GM18861 (cell line): ENCODE measurements around the gene HOXD12.

ENCODE experiments used
- ATAC-seq: cut with Tn5 transposase; IDR thresholded peaks from one replicate; pipeline ENCODE4 v1.9.1; 2021; ENCODE audit not compliant: unreplicated experiment

Gene HOXD12

GRCh38 chr2:176130957-176131847, 31.6 kb downstream of the HOXD12 start:
- no peak for ATAC-seq

DNA sequence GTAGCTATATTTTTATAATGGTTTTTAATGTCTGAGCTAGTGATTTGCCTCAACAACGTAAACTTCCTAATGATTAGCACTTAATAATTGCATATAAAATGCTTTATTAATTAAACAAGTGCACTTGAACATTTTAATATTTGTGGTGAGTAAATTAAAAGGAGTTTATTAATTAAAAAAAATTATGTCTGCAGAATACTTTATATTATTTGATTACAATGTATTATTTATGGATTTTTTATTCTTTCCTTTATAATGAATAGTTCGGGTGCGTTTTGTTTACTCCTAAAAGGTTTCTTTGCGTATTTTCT, 32.2 kb downstream of the HOXD12 start:
- no peak for ATAC-seq

DNA sequence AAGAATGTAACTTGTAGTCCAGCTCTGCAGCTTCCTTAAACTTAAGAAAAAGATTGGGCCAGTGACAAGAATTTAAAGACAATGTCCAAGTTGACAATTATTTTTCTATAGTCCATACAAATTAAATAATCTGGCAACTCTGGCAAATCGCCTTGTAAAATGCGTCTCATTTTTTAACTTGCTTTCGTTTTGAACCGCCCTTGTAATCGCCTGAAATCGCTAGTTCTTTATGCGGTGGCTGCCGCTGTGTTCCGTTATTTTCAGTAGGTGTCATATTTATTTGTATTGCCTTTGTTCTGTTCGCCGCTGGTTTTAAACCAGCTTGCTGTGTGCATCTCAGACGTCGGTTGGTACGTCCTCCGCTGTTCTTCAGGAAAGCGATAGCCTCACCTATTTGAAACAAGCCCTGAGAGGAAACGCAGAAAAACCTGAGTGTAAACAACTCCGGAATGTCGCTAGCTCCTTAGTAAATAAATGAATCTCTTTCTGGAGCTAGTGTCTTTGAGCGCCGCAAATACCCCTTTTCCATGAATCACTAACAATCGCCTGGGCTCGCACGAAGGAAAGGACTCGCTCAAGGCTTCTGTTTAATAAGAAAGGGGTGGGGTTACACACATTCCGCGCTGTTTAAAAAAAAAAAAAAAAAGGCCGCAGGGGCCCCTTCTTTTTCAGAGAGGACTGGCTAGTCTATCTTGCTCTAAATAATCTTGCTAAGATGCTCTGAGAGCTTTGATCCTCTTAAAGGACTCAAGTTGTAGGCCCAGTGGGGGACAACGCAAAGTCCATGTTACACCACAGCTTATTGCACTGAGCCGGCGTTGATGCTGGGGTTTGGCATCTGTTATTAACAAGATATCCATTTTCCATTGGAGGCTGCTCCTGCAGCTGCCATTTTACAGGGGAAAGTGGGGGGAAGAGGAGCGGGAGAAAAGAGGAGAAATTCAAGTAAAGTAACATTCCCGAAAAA, 32.9 kb downstream of the HOXD12 start:
- no peak for ATAC-seq

DNA sequence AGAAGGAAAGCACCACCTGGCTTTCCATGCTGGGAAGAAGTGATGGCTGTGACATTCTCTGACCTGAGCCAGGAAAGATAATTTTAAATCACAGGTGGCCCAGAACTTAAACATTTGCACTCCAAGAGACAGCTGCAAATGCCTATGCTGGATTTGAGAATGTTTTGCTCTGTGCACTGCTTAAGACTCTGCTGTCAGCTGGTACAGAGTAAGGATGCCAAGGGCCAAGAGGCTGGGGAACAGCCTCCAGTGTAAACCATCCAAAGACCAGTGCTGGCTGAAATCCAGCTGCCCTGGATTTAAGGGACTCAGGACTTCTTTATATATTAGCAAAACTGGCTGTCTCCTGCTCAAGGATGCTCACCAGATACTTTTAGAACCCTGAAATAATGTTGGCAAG, 33.8 kb downstream of the HOXD12 start:
- ATAC-seq = no peak

- ATAC-seq = no peak
Measured at GRCh38 chr2:176134035-176134434, 34.4 kb downstream of the HOXD12 start.

GRCh38 chr2:176135035-176135440, 35.4 kb downstream of the HOXD12 start:
- no peak for ATAC-seq

- no peak for ATAC-seq
Measured at GRCh38 chr2:176136374-176137251, 37.0 kb downstream of the HOXD12 start.

- ATAC-seq = no peak
Measured at GRCh38 chr2:176137252-176137580, 37.6 kb downstream of the HOXD12 start.

GRCh38 chr2:176137906-176138305, 38.3 kb downstream of the HOXD12 start:
- ATAC-seq = no peak

GRCh38 chr2:176138526-176138922, 38.9 kb downstream of the HOXD12 start:
- ATAC-seq = no peak

GRCh38 chr2:176138923-176139660, 39.5 kb downstream of the HOXD12 start:
- no peak for ATAC-seq

DNA sequence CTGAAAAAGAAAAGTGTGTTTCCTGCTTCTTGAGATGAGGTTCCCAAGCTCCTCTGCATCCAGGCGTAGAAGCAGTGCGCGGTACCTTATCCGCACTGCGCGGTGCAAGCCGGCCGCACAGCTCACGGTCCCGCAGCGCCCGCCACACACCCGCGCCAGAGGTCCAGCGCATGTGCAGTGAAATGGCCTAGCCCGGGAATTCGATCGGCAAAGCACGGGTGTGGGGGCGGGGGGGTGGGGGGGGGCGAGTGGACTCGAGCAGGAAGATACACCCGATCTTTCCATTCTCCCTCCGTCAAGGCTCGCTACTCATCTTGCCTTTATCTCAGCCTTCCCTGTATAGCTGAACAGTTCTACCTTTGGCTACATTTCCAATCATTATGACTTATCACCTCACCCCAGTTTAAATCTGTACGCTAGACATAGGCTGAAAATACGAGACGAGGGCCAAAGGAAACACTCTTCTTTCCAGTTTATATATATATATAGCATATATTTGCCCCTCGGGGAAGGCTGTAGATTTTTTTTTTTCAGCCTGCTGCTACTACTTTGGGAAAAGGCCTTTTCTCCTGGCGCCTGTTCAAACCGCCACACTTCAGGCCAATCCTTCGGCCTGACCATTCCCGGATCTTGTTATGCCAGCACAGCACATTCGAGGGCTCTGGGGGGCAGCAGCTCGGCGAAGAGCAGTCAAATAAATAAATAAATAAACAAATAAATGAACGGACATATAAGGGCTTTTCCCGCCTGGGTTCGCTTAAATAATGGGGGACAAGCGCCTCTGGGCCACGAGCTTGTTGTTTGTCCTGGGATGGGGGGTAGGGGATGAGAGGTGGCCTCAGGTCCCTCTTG, 40.3 kb downstream of the HOXD12 start:
- no peak for ATAC-seq

DNA sequence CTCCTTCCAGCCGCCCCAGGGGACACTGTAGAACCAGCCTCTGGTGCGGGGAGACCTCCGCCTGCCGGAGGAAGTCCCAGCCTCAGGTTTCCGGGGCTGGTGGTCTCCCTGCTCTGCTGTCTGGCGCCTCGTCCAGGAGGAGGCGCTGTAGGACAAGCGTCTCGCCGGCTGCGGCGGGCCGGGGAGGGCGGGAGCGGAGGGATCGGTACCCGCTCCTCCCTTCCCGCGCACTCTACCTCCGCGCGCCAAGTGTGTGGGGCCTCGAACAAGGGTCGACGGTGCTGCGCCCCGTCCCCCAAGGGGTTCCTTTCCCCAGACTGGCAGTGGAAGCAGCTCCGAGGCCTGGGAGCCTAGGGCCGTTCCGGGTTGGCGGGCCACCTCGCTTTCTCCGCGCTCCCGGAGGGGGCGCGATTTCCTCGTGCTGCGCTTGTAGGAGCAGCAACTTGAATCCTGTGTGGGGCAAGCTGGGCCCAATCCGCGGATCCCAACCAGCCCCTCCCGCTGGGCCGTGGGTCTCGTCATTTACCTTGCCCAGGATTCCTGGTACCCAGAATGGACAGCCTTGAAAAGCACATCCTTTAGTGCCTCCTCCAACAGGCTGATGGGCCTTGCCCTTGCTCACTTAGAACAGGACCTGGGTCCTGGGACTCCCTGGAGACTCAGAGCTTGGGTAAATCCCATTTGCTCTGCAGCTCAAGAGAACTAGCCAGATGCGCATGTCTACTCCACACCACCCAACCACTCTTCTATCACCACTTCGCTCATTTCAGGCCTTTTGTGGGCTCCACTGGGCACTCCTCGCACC, 41.1 kb downstream of the HOXD12 start:
- peak; percentile 84 for ATAC-seq

DNA sequence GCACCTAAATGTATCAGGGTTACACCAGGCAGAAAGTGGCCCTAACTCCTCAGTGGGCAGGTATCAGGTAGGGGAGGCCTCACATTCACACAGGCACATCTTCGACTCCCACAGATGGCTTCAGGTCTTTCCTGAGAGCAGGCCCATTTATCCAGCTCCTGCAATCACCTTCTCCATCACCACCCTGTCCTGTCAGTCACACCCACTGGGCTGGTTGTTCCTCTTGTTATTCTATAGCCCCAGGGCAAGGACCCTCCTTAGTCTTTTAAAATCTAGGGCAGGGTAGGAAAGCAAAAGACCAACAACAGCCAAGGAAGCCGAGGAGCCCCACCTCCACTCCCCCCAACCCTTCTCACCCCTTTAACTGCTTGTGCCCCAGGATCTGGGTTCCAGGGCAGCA, 42.7 kb downstream of the HOXD12 start:
- no peak for ATAC-seq

DNA sequence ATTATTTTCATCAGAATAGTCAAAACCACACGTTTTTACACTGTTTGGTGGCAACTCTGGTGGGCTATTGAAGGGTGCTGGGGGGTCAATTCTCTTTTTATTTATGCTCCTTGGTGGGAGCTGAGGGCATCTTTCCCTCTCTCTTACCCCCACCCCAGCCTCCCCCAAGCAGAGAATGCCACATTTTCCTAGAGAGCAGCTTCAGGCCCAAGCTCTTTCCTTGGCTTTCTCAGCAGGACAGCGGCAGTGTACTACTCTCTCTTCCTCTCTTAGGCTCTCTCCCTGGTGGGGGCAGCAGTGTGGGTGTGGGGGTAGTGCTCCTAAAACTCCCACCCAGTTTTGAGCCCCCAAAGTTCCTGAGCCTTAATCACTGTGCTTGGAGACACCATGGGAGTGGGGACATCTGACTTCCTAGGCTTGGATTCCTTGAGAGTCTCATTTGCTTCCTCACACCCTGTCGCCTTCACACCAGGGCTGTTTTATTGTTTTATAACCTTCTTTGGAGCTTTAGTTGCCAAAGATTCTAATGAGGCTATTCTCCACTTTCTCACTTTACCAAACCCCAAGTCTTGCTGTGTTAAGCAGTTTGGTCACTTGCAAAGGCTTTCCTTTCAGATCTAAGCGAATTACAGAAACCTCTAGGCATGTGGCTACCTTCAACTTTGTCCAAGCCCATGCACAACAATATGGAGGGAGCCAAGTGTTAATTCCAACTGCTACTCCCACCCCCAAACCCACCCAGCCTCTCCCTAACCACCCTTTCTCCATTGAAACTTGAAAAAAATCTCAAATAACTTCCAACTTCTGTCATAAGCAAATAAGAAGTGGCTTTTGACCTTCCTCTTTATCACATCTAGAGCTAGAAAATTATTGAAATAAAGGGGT, 45.7 kb downstream of the HOXD12 start:
- no peak for ATAC-seq

GRCh38 chr2:176146101-176146500, 46.5 kb downstream of the HOXD12 start:
- ATAC-seq = no peak

DNA sequence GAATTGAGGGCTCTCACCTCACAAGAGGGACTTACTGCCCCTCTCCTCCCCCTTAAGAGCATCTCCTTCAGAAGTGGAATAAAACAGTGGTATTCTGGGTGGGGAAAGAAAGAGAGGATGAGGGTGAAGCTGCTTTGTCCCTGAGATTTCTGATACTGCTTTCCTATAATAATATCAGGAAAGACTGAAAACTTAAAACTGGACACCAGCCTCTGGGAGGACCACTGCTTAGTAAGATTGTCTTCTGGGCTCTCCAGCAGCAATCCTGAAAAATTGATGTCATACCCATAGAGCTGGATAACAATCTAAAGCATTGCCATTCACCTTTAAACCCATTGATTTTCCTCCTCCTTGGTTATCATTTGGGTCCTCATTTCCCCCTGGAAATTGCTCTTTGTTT, 47.0 kb downstream of the HOXD12 start:
- no peak for ATAC-seq
